Measurements from ENCODE around the gene KRT4. TPM values are rescaled to one million over a fixed set of nuclear protein-coding genes. Genes with fewer than 3 reads are reported as not detected.
"Not testable (repeated sequence)": the region's sequence is repeated elsewhere in the genome, so short reads cannot be mapped to it uniquely, and the experiment has no call there.

KRT4 gene
- total RNA-seq, 2 donors from 2014 or later: 6.4 to 12.7 TPM

- 98% methylated on average over 3 of the region's 3 CpGs for WGBS
These were observed 17.5 kb downstream of the KRT4 start for GRCh38 chr12:52796429-52796794.

DNA sequence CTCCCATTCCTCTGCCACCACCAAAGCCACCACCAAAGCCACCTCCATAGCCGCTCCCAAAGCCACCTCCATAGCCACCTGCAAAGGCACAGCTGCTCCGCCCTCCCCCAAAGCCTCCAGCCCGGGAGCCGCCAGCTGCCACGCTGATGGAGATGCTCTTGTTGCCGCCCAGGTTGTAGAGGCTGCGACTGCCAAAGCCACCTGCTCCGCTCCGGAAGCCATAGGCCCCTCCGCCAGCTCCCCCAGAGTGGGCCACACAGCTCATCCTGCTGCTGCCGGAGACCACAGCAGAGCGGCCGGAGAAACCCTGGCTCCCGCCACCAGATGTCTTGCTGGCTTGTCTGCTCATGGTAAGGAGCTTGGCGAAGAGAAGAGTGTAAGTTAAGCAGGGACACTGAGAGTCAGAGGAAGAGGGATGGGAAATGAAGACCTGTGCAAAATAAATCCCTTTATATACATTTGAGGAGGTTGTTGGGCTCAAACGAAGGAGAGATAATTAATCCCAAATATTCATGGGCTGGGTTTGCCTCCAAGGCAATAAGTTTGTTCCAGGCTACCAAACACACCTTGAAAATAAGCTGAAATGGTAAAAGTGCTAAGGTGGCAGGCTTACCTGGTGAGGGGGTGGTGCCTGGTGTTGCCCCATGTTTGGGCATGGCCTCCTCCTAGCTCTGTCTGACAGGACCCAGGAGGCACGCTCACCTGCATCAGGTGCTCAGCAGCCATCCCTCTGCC lies 18.1 kb downstream of the KRT4 start, which contains the start of gene KRT3:
Gene KRT3 (minus strand): TSS at position 424 of the 735 bp plus-strand sequence. CDS start 75 bp downstream, at position 349.
- H3K4me3 ChIP-seq: no peak within 1 kb of the TSS
- no peak within 1 kb of the TSS for H3K27ac ChIP-seq
- DNase-seq (ENCODE audit: low spot score): no peak
- intact Hi-C loops (cut with DNase I): no loop called here
- no peaks in the 10 kb centered on the region for H3K4me1 ChIP-seq (replicated peaks)
- H3K36me3 ChIP-seq: no peaks in the 10 kb centered on the region
- H3K27me3 ChIP-seq (replicated peaks; ENCODE audit: insufficient read depth): peaks cover 4% of the 10 kb centered on the region
- no peaks in the 10 kb centered on the region for H3K9me3 ChIP-seq
- TF ChIP-seq POLR2A (IDR thresholded peaks at IDR 0.05): no peak
- no peak for TF ChIP-seq CTCF (IDR thresholded peaks at IDR 0.05)
- TF ChIP-seq POLR2AphosphoS5 (IDR thresholded peaks at IDR 0.05): no peak
- WGBS: 91% methylated on average over 17 of the region's 17 CpGs

More at GRCh38 chr12:52796429-52796794, 17.5 kb downstream of the KRT4 start:
- no peak for TF ChIP-seq POLR2AphosphoS5 (IDR thresholded peaks at IDR 0.05)
- TF ChIP-seq POLR2A (IDR thresholded peaks at IDR 0.05): no peak
- TF ChIP-seq CTCF (IDR thresholded peaks at IDR 0.05): no peak
- DNase-seq (ENCODE audit: low spot score): no peak
- intact Hi-C loops (cut with DNase I): no loop called here
- H3K4me1 ChIP-seq (replicated peaks): no peaks in the 10 kb centered on the region
- no peak overlapping the region for H3K4me3 ChIP-seq
- no peaks in the 10 kb centered on the region for H3K9me3 ChIP-seq
- H3K36me3 ChIP-seq: no peaks in the 10 kb centered on the region
- H3K27me3 ChIP-seq (replicated peaks; ENCODE audit: insufficient read depth): peaks cover 2% of the 10 kb centered on the region
- no peak overlapping the region for H3K27ac ChIP-seq

GRCh38 chr12:52795332-52795674 lies 18.6 kb downstream of the KRT4 start:
- intact Hi-C loops (cut with DNase I); H3K36me3 ChIP-seq; H3K4me1 ChIP-seq (replicated peaks); H3K9me3 ChIP-seq; H3K27me3 ChIP-seq (replicated peaks; ENCODE audit: insufficient read depth); H3K4me3 ChIP-seq; DNase-seq (ENCODE audit: low spot score); H3K27ac ChIP-seq: not testable (repeated sequence)
- 94% methylated on average over 2 of the region's 2 CpGs for WGBS

DNA sequence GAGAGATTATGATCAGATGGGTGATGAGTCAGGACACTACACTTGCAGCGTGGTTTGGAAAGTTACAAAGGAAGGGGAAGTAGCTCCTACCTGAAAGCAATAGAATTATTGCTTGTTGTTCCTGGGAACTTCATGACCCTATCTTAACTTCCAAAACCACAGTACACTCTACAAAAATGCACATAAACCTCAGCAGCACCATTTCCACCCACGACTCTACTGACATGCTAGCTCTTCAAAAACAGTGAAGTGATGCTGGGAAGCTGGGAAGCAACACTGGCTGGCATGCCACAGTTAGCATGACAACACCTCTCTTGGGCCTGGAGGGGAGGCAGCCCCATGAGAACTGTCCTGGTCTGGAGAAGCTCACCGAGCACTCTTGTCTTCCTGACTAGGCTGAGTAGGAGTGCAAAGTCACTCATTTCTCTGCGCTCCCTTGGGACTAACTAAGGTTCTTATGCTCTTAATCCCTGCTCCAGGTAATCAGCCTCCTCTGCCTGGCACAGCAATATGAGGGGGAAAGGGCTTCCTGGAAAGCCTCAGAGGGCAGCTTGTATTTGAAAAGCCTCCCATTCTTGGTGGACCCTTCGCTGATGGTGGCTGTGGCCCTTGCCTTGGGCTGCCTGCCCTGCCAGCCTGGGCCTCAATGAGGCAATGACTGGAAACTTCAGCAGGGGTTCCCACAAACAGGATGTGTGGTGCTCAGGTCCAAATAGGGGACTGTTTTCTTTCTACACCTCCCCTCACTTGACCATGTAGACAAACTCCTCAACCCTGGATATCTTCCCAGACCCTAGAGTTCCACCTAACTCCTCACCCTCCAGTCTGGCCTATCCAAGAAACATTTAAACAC lies 19.2 kb downstream of the KRT4 start:
- Histone ChIP-seq H3K27ac (no peak overlapping the region), H3K27me3 (replicated peaks; ENCODE audit: insufficient read depth) (peaks cover 8% of the 10 kb centered on the region), H3K4me3 (no peak overlapping the region), H3K9me3 (no peaks in the 10 kb centered on the region), H3K4me1 (replicated peaks) (no peaks in the 10 kb centered on the region), H3K36me3 (no peaks in the 10 kb centered on the region)
- TF ChIP-seq CTCF (IDR thresholded peaks at IDR 0.05) (no peak), POLR2AphosphoS5 (IDR thresholded peaks at IDR 0.05) (no peak), POLR2A (IDR thresholded peaks at IDR 0.05) (no peak)
- intact Hi-C loops (cut with DNase I): no loop called here
- no peak for DNase-seq (ENCODE audit: low spot score)
- WGBS: 76% methylated on average over 5 of the region's 5 CpGs

GRCh38 chr12:52792185-52793029 lies 21.5 kb downstream of the KRT4 start:
- Histone ChIP-seq H3K27me3 (replicated peaks; ENCODE audit: insufficient read depth) (peaks cover 9% of the 10 kb centered on the region), H3K4me3 (no peak overlapping the region), H3K9me3 (no peaks in the 10 kb centered on the region), H3K4me1 (replicated peaks) (no peaks in the 10 kb centered on the region), H3K36me3 (no peaks in the 10 kb centered on the region), H3K27ac (no peak overlapping the region)
- DNase-seq (ENCODE audit: low spot score): no peak
- 82% methylated on average over 10 of the region's 10 CpGs for WGBS
- intact Hi-C loops (cut with DNase I): no loop called here
- TF ChIP-seq POLR2A (IDR thresholded peaks at IDR 0.05) (no peak), CTCF (IDR thresholded peaks at IDR 0.05) (no peak), POLR2AphosphoS5 (IDR thresholded peaks at IDR 0.05) (no peak)
